DMS153 (cell line): ENCODE results near the gene FBXW2.
"Not testable (repeated sequence)": the region's sequence is repeated elsewhere in the genome, so short reads cannot be mapped to it uniquely, and the experiment has no call there.

ENCODE experiments used
- DNase-seq: peaks from one replicate; lab custom pipeline; 2025; lab: John Stamatoyannopoulos, UW

FBXW2 gene

GRCh38 chr9:120792898-120793765, at the start of gene FBXW2:
Gene FBXW2 (minus strand): TSS chr9:120793416. CDS start chr9:120788258, 5,158 bp downstream.
- peak; percentile 80 for DNase-seq

GRCh38 chr9:120841930-120842684, 48.9 kb upstream of the FBXW2 start:
- no peak for DNase-seq

GRCh38 chr9:120839146-120839545, 45.9 kb upstream of the FBXW2 start:
- no peak for DNase-seq

GRCh38 chr9:120837921-120838320, 44.7 kb upstream of the FBXW2 start:
- DNase-seq: no peak

- no peak for DNase-seq
Observed at GRCh38 chr9:120833325-120833724, 40.1 kb upstream of the FBXW2 start.

GRCh38 chr9:120832807-120833206, 39.6 kb upstream of the FBXW2 start:
- no peak for DNase-seq

- DNase-seq: no peak
Observed at GRCh38 chr9:120830865-120831264, 37.6 kb upstream of the FBXW2 start.

GRCh38 chr9:120830151-120830550, 36.9 kb upstream of the FBXW2 start:
- no peak for DNase-seq

- DNase-seq: no peak
Observed at GRCh38 chr9:120829650-120830049, 36.4 kb upstream of the FBXW2 start.

- DNase-seq: no peak
Observed at GRCh38 chr9:120820095-120820494, 26.9 kb upstream of the FBXW2 start.

- no peak for DNase-seq
Observed at GRCh38 chr9:120818595-120818994, 25.4 kb upstream of the FBXW2 start.

GRCh38 chr9:120815075-120815474, 21.9 kb upstream of the FBXW2 start:
- DNase-seq: no peak

GRCh38 chr9:120808931-120809330, 15.7 kb upstream of the FBXW2 start:
- no peak for DNase-seq

- no peak for DNase-seq
Observed at GRCh38 chr9:120807607-120808379, 14.6 kb upstream of the FBXW2 start.

GRCh38 chr9:120804784-120805363, 11.7 kb upstream of the FBXW2 start:
- not testable (repeated sequence) for DNase-seq

GRCh38 chr9:120801441-120801840, 8.2 kb upstream of the FBXW2 start:
- DNase-seq: no peak

- no peak for DNase-seq
Observed at GRCh38 chr9:120791161-120791560, 2.1 kb downstream of the FBXW2 start.

- DNase-seq: no peak
Observed at GRCh38 chr9:120787933-120788332, 5.3 kb downstream of the FBXW2 start.

GRCh38 chr9:120783602-120784047, 9.6 kb downstream of the FBXW2 start:
- DNase-seq: no peak

- DNase-seq: no peak
Observed at GRCh38 chr9:120781236-120781635, 12.0 kb downstream of the FBXW2 start.

GRCh38 chr9:120780367-120780766, 12.8 kb downstream of the FBXW2 start:
- no peak for DNase-seq

- no peak for DNase-seq
Observed at GRCh38 chr9:120779227-120779626, 14.0 kb downstream of the FBXW2 start.
